ENCODE results near the gene SLC23A3.
"Not testable (repeated sequence)": the region's sequence is repeated elsewhere in the genome, so short reads cannot be mapped to it uniquely, and the experiment has no call there.

The SLC23A3 gene

DNA sequence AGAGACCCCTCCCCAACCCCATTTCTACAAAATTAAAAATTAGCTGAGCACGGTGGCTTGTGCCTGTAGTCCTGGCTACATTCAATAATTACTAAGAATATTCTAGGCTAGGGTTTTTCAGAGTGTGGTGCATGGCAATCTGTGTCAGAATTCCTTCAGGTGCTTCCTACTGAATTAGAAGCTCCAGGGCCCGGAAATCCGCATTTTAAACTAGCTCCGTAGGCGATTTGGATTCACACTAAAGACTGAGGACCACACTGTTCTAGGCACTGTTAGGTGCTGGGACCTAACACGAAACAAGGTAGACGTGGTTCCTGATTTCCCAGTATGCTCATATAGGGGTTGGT lies 36.1 kb upstream of the SLC23A3 start:
- no peaks in the 10 kb centered on the region for H3K27me3 ChIP-seq (ENCODE audit: insufficient read depth, low read length, poor library complexity)
- no peaks in the 10 kb centered on the region for H3K9me3 ChIP-seq (ENCODE audit: insufficient read depth, low read length, severe bottlenecking)
- peaks cover 28% of the 10 kb centered on the region for H3K36me3 ChIP-seq (ENCODE audit: insufficient read depth, low read length)
- TF ChIP-seq EZH2 (IDR thresholded peaks at IDR 0.05; ENCODE audit: borderline replicate concordance, low read depth, low read length, severe bottlenecking), result no peak
- TF ChIP-seq, protein P1, sequence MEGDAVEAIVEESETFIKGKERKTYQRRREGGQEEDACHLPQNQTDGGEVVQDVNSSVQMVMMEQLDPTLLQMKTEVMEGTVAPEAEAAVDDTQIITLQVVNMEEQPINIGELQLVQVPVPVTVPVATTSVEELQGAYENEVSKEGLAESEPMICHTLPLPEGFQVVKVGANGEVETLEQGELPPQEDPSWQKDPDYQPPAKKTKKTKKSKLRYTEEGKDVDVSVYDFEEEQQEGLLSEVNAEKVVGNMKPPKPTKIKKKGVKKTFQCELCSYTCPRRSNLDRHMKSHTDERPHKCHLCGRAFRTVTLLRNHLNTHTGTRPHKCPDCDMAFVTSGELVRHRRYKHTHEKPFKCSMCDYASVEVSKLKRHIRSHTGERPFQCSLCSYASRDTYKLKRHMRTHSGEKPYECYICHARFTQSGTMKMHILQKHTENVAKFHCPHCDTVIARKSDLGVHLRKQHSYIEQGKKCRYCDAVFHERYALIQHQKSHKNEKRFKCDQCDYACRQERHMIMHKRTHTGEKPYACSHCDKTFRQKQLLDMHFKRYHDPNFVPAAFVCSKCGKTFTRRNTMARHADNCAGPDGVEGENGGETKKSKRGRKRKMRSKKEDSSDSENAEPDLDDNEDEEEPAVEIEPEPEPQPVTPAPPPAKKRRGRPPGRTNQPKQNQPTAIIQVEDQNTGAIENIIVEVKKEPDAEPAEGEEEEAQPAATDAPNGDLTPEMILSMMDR (IDR thresholded peaks at IDR 0.05; ENCODE audit: borderline replicate concordance, extremely low read depth, low read length, poor library complexity, severe bottlenecking), result no peak
- ATAC-seq (ENCODE audit: insufficient read depth, low read depth) (no peak), DNase-seq (no peak)
- peaks cover 6% of the 10 kb centered on the region; the same call in 1 of the 2 replicates for H3K79me2 ChIP-seq (ENCODE audit: insufficient read depth, low read length)
- peak overlapping the region; percentile 77 for H3K27ac ChIP-seq (ENCODE audit: low read length)
- peak overlapping the region; percentile 75 for H3K4me2 ChIP-seq (ENCODE audit: insufficient read depth, low read length)
- peak overlapping the region; percentile 73 for H2AFZ ChIP-seq (ENCODE audit: low read depth, low read length)
- H3K4me3 ChIP-seq (ENCODE audit: low read depth in 1 of 2, low read length in 2 of 2), result peak overlapping the region; percentile 19 to 70; a peak in 3 of 4 replicates
- peak overlapping the region; percentile 57 for H3K9ac ChIP-seq (ENCODE audit: low read depth, low read length)
- peaks cover 10% of the 10 kb centered on the region for H4K20me1 ChIP-seq (ENCODE audit: insufficient read depth, low read length)
- H3K4me1 ChIP-seq (ENCODE audit: insufficient read depth, low read length), result peaks cover 25% of the 10 kb centered on the region

DNA sequence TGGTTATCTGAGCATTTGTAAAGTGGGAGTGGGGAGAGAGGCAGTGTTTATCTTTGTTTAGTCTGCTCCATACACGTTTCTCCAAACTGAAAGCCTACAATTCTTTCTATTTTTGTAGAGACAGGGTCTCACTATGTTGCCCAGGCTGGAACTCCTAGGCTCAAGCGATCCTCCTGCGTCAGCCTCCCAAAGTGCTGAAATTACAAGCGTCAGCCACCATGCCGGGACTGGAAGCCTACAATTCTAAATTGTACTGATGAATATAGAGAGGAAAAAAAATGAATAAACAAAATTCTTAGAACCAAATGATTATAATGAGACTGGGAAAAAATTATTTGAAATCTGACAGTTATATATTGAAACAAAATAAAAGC lies 35.3 kb upstream of the SLC23A3 start:
- Histone ChIP-seq H4K20me1 (ENCODE audit: insufficient read depth, low read length) (peaks cover 10% of the 10 kb centered on the region), H3K9ac (ENCODE audit: low read depth, low read length) (no peak overlapping the region), H3K79me2 (ENCODE audit: insufficient read depth, low read length) (peaks cover 6% of the 10 kb centered on the region; the same call in 1 of the 2 replicates), H3K36me3 (ENCODE audit: insufficient read depth, low read length) (peaks cover 20% of the 10 kb centered on the region), H2AFZ (ENCODE audit: low read depth, low read length) (no peak overlapping the region), H3K4me3 (ENCODE audit: low read depth in 1 of 2, low read length in 2 of 2) (no peak overlapping the region), H3K4me1 (ENCODE audit: insufficient read depth, low read length) (peaks cover 25% of the 10 kb centered on the region), H3K9me3 (ENCODE audit: insufficient read depth, low read length, severe bottlenecking) (no peaks in the 10 kb centered on the region), H3K27ac (ENCODE audit: low read length) (no peak overlapping the region), H3K4me2 (ENCODE audit: insufficient read depth, low read length) (no peak overlapping the region), H3K27me3 (ENCODE audit: insufficient read depth, low read length, poor library complexity) (no peaks in the 10 kb centered on the region)
- ATAC-seq (ENCODE audit: insufficient read depth, low read depth) (no peak), DNase-seq (no peak)
- TF ChIP-seq EZH2 (IDR thresholded peaks at IDR 0.05; ENCODE audit: borderline replicate concordance, low read depth, low read length, severe bottlenecking), result no peak
- TF ChIP-seq, protein P1 (IDR thresholded peaks at IDR 0.05; ENCODE audit: borderline replicate concordance, extremely low read depth, low read length, poor library complexity, severe bottlenecking), result no peak

DNA sequence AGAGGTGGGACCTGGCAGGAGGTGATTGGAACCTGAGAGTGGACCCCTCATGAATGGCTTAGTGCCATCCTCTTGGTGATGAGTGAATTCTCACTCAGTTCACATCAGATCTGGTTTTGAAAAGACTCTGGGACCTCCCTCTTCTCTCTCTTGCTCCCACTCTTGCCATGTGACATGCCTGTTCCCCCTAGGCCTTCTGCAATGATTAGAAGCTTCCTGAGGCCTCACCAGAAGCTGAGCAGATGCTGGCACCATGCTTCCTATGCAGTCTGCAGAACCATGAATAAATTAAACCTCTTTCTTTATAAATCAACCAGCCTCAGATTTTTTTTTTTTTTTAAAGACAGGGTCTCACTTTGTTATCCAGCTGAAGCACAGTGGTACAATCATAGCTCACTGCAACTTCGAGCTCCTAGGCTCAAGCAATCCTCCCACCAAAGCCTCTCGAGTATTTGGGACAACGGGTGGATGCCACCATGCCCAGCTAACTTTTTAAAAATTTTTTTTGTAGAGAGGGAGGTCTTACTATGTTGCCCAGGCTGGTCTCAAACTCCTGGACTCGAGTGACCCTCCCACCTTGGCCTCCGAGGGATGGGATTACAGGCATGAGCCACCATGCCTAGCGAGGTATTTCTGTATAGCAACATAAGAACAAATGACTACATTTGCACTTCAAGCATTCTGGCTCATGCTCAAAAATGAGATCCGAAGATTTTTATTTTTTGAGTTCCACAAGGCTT lies 34.8 kb upstream of the SLC23A3 start:
- H3K4me1 ChIP-seq (ENCODE audit: insufficient read depth, low read length), result peaks cover 25% of the 10 kb centered on the region
- H4K20me1 ChIP-seq (ENCODE audit: insufficient read depth, low read length), result peaks cover 10% of the 10 kb centered on the region
- H3K4me2 ChIP-seq (ENCODE audit: insufficient read depth, low read length), result no peak overlapping the region
- no peak overlapping the region for H3K9ac ChIP-seq (ENCODE audit: low read depth, low read length)
- H3K79me2 ChIP-seq (ENCODE audit: insufficient read depth, low read length), result peaks cover 6% of the 10 kb centered on the region; the same call in 1 of the 2 replicates
- TF ChIP-seq, protein P1 (IDR thresholded peaks at IDR 0.05; ENCODE audit: borderline replicate concordance, extremely low read depth, low read length, poor library complexity, severe bottlenecking), result no peak
- no peak for TF ChIP-seq EZH2 (IDR thresholded peaks at IDR 0.05; ENCODE audit: borderline replicate concordance, low read depth, low read length, severe bottlenecking)
- H3K27me3 ChIP-seq (ENCODE audit: insufficient read depth, low read length, poor library complexity), result no peaks in the 10 kb centered on the region
- no peaks in the 10 kb centered on the region for H3K9me3 ChIP-seq (ENCODE audit: insufficient read depth, low read length, severe bottlenecking)
- peaks cover 15% of the 10 kb centered on the region for H3K36me3 ChIP-seq (ENCODE audit: insufficient read depth, low read length)
- no peak overlapping the region for H3K4me3 ChIP-seq (ENCODE audit: low read depth in 1 of 2, low read length in 2 of 2)
- no peak for DNase-seq
- H2AFZ ChIP-seq (ENCODE audit: low read depth, low read length), result no peak overlapping the region
- no peak overlapping the region for H3K27ac ChIP-seq (ENCODE audit: low read length)
- ATAC-seq (ENCODE audit: insufficient read depth, low read depth), result no peak

DNA sequence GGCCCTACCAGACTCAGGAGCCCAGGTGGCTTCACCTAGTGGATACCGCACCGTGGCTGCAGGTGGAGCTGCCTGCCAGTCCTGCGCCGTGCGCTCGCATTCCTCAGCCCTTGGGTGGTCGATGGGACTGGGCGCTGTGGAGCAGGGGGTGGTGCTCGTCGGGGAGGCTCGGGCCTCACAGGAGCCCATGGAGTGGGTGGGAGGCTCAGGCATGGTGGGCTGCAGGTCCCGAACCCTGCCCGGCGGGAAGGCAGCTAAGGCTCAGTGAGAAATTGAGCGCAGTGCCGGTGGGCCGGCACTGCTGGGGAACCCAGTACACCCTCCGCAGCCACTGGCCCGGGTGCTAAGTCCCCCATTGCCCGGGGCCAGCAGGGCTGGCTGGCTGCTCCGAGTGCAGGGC lies 31.5 kb upstream of the SLC23A3 start:
- not testable (repeated sequence) for H3K4me1 ChIP-seq (ENCODE audit: insufficient read depth, low read length); H3K27me3 ChIP-seq (ENCODE audit: insufficient read depth, low read length, poor library complexity); H3K4me3 ChIP-seq (ENCODE audit: low read depth in 1 of 2, low read length in 2 of 2); ATAC-seq (ENCODE audit: insufficient read depth, low read depth); H3K79me2 ChIP-seq (ENCODE audit: insufficient read depth, low read length); H3K4me2 ChIP-seq (ENCODE audit: insufficient read depth, low read length); H3K27ac ChIP-seq (ENCODE audit: low read length); H3K9ac ChIP-seq (ENCODE audit: low read depth, low read length); H3K36me3 ChIP-seq (ENCODE audit: insufficient read depth, low read length); H4K20me1 ChIP-seq (ENCODE audit: insufficient read depth, low read length); H3K9me3 ChIP-seq (ENCODE audit: insufficient read depth, low read length, severe bottlenecking); H2AFZ ChIP-seq (ENCODE audit: low read depth, low read length); DNase-seq

DNA sequence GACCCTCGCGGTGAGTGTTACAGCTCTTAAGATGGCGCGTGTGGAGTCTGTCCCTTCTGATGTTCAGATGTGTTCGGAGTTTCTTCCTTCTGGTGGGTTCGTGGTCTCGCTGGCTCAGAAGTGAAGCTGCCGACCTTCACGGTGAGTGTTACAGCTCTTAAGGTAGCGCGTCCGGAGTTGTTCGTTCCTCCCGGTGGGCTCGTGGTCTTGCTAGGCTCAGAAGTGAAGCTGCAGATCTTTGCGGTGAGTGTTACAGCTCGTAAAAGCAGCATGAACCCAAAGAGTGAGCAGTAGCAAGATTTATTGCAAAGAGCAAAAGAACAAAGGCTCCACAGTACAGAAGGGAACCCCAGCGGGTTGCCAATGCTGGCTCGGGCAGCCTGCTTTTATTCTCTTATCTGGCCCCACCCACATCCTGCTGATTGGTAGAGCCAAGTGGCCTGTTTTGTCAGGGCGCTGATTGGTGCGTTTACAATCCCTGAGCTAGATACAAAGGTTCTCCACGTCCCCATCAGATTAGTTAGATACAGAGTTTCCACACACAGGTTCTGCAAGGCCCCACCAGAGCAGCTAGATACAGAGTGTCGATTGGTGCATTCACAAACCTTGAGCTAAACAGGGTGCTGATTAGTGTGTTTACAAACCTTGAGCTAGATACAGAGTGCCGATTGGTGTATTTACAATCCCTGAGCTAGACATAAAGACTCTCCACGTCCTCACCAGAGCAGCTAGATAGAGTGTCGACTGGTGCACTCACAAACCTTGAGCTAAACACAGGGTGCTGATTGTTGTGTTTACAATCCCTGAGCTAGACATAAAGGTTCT lies 30.9 kb upstream of the SLC23A3 start:
- not testable (repeated sequence) for H2AFZ ChIP-seq (ENCODE audit: low read depth, low read length); H3K4me2 ChIP-seq (ENCODE audit: insufficient read depth, low read length); H3K9ac ChIP-seq (ENCODE audit: low read depth, low read length); ATAC-seq (ENCODE audit: insufficient read depth, low read depth); H3K4me3 ChIP-seq (ENCODE audit: low read depth in 1 of 2, low read length in 2 of 2); H3K27ac ChIP-seq (ENCODE audit: low read length); H3K79me2 ChIP-seq (ENCODE audit: insufficient read depth, low read length); DNase-seq; H4K20me1 ChIP-seq (ENCODE audit: insufficient read depth, low read length); H3K4me1 ChIP-seq (ENCODE audit: insufficient read depth, low read length); H3K36me3 ChIP-seq (ENCODE audit: insufficient read depth, low read length); H3K9me3 ChIP-seq (ENCODE audit: insufficient read depth, low read length, severe bottlenecking); H3K27me3 ChIP-seq (ENCODE audit: insufficient read depth, low read length, poor library complexity)
